Activated CD4-positive, alpha-beta T cell treated with anti-CD3 and anti-CD28 coated beads, Interleukin-2, amount 50 U/mL, for 16 hours (primary cell): ENCODE measurements around the gene DCLK1.
"Not testable (repeated sequence)": the region's sequence is repeated elsewhere in the genome, so short reads cannot be mapped to it uniquely, and the experiment has no call there.

ENCODE experiments used
- DNase-seq: peaks from one replicate; pipeline ENCODE4 v3.0.0-alpha.2; 2020

The DCLK1 gene

DNA sequence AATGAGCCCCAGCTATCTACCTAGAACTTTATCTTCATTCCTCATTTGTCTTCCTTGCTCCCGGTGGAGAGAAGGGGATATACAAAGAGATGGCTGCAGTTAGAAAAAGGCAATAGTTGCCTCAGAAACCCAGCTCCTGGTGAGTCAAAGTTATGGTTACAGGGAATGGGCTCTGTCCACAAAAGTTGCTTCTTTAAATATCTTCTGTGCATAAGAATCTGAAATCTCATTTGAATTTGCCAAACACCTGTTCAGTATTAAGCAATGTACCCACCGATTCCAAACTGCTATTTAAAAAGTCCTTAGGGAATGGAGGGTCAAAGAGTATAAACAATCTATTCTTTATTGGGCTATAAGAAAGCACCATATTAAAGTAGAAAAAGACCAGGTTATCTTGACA, 48.4 kb downstream of the DCLK1 start:
- DNase-seq, result no peak

DNA sequence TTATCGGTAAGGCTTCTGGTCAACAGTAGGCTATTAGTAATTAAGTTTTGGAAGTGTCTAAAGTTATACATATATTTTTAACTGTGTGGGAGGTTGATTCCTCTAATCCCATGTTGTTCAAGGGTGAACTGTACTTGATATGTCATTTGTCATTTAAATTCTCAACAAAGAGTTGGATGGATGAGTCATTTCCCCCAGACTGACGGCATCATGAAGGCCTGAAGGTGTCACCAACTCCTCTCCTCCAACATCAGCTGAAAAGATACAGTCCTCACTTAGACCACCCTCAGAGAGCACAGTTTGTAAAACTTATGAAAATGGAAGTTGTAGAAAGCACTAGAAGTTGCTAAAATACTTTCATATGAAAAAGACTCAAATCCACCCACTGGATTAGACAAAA, 48.8 kb downstream of the DCLK1 start:
- DNase-seq, result no peak

DNA sequence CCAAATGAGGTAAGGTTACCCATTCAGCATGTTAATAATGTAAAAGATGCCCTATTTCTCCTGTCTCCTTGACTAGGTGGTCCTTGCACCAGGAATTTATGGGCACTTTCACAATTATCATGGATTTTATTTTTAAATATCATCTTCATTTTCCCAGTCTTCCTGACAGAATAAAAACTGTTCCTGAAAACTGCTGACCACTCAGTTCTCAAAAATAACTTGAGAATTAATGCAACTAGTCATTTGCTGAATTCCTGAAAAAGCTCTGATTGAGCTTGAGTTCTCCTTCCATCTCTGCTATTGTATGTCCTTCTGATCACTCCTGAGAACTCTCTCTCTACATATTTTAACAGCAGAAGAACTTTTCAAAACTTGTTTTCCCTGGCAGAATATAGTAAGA, 55.0 kb downstream of the DCLK1 start:
- no peak for DNase-seq

DNA sequence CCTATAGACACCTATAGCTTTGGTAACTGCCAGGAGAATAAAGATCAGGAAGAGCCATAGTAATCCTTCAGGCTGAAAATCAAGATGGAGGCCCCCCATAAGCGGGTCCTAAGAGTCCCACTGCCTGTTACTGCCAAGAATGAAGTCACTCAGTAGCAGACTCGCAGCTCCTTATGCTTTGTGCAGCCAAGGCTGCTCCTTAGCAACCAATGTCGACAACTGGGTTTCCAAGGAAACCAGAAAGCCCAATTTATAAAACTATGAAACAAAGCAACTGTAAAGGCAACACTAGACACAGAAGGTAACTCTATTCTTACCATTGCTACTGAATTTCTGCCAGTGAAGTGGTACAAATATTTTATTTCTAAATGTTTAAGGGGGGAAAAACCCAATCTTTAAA, 56.5 kb downstream of the DCLK1 start:
- no peak for DNase-seq

DNA sequence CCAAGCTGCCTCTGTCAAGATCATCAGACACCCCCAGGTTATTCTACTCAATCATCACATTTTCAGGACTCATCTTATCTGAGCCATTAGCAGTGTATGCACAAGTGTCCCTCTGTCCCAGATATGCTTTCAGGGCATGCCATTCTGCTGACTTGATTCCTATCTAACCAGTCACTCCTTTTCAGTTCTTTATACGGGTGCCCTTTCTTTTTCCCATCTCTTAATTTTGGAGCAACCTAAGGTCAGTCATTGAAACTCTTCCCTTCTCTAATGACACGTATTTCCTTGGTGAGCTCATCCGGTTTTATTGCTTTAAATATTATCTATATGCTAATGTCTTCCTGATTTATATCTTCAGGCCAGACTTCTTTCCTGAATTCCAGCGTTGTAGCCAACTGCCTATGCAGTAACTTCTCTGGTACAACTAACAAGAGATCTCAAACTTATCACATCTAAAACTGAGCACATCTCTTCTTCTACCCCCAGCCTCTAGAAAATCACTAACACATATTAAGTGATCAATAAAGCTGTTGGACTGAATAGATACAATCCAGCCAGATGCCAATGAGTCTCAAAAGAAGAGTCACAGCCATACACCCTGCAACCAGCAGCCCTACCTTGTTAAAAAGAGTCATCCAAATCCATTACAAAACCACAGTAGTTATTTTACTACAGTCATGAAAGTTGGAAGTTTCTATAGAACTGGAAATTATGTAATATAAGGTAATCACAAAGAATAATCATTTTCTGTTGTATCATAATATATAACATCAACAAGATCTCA, 58.8 kb downstream of the DCLK1 start:
- no peak for DNase-seq

DNA sequence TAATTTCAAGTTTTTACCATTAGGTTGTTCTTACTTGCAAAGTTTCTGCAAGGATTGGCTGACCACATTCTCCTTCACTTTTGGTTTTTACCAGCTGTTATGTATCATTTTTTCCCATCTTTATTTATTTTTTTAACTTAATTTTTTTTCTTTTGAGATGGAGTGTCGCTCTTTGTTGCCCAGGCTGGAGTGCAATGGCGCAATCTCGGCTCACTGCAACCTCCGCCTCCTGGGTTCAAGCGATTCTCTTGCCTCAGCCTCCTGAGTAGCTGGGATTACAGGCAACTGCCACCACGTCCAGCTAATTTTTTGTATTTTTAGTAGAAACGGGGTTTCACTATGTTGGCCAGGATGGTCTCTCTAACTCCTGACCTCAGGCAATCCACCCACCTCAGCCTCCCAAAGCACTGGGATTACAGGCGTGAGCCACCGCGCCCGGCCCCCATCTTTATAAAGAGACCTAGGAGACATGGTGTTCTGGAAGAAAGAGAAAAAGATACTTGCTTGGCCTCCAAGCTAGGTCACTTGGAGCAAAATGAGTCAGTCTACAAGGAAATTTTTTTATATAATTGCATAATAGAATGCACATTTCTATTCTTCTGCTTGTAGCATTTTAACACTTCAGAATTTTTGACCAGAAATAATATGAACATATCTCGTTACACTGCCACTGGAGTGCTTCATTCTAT, 60.5 kb downstream of the DCLK1 start:
- DNase-seq, result not testable (repeated sequence)

DNA sequence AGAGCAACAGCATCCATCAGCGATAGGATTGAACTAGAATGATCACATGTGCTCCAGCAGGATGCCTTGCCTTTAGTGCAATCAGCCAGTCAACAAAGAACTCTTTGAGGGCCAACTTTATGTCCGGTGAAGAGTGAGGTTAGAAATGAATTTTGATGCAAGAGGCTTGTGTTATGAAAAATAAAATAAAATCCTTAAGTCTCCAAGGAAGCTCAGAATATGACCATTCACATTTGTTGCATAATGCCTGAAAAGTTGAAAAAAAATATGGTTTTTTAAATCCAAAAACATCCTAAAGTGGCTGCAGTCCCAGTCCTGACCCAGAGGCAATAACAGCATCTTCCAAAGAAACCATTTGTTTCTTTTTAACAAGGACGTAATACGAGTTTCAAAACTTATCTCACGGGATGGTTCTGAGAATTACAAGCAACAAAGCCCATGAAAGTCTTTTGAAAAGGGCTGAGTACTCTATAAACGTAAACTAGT, 61.3 kb downstream of the DCLK1 start:
- DNase-seq, result no peak

DNA sequence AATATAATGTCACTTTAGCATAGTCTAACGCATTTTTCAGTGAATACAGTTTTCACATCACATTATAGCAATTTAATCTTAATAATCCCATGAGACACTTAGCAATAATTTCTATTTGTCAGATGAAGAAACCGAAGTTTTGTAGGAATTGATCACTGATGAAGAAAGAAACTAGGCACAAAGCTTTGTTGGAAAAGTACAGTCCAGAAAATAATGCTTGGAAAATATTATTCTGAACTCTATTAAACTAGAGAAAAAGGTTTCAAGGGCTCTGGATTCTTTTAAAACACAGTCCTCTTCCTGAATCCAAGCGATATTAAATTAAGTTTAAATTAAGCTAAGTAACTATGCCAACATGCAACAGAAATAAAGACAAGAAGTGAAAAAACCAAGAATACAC, 62.2 kb downstream of the DCLK1 start:
- DNase-seq, result no peak

DNA sequence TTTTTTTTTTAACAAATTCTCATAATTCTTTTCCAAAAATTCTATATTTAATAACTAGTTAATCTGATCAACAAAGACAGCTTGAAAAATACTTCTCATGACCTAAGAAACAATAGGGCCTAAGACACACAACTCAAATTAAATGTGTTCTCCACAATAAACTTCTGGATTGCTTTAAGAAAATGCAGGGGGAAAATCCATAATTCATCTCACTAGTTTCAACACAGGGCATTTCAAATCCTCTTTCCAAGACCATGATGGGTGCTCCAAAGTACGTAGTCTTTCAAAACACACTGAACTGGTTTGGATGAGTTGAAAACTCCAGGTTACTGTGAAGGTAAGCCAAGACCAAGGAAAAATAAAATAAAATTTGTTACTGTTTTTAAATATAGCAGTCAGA, 62.6 kb downstream of the DCLK1 start:
- no peak for DNase-seq

DNA sequence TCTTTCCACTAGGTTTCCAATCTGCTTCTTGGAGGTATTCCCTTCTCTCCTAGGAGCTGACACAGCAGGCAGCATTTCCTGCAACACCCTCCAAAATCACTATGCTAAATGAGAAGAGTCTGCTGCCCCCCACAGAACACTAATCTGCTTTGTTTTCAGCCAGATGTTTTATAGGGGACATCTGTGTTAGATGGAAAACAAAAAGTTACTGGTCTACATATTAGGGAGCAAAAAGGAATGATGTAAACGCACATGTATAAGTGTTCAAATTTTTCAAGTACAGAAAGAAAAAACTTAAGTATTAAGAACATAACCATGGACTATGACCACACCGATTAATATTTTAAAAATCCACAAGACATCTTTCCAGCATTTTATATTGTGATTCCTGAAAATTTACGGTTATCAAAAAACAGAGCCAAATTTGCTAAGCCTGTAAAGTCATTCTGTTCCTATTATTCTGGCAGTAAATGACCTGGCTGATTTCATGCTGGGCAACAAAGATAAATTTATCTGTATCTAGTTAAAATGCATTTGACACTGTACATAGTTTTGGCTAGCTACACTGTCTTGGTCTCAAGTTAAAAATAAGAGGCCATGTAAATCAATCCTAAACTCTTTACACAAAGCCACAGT, 63.3 kb downstream of the DCLK1 start:
- no peak for DNase-seq

DNA sequence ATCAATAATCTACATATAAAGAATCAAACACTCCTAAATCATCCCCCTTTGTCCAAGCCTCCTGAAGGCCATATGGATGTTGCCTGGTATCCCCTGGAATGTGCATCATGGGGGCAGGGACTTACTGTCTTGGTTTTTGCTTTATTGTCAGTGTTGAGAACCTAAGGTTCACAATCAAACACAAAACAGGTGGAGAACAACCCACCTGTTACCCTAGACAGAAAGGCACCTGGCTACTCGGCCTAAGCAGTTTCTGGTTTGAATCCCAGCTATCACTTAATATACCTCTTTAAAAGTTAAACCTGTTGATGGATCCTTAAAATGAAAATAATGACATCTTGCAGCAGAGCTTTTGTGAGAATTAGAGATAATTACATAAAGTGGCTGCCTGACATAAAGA, 68.9 kb downstream of the DCLK1 start:
- DNase-seq, result no peak

DNA sequence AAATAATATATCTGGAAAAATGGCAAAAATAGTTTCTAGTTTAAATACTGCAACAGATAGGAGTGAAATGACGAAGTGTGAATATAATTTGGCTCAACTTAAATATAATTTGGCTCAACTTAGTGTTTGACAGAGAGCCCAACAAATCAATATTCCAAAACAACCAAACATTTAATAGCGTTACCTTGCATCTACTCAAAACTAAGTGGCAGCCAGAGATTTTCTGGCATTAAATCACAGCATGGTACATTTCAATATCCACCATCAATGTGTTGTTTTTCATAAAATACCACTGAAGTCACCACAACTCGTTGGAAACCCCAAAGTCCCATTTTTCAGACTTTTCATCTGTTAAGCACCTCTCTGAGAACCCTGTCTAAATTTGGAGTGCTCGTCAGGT, 69.6 kb downstream of the DCLK1 start:
- no peak for DNase-seq

DNA sequence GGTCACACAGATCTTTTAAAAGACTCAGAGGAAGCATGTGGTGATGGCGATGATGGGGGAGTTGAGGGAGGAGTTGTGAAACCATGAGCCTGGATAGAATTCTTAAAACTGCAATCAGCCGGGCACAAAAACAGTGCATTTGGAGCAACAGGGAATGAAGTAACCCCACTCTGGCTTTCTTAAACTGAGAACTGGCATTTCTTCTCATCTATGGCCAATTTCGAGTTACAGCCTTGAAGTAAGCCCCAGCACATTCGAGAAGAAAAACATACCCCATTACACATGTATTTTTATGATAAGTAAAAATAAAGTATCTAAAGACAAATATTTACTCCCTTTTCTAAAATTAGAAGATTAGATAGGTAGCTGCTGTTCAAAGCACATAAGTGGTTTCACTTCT, 70.1 kb downstream of the DCLK1 start:
- DNase-seq, result no peak

DNA sequence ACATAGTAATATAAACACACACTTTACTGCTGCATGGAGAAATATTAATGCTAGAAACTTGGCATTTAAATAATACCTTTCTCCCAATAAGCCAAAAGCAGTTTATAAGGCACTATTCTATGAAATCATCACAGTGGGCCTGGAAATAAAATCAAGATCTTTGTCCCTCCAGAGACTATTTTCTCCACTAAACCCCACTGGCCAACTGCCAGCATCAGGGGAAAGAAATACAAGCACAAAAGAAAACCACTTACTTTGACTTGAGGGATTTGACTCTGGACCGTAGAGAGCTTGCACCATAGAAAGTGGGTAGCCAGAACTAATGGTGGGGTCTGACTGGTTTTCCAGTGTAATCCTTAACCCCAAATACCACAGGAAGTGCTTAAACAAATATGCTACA, 71.9 kb downstream of the DCLK1 start:
- no peak for DNase-seq

DNA sequence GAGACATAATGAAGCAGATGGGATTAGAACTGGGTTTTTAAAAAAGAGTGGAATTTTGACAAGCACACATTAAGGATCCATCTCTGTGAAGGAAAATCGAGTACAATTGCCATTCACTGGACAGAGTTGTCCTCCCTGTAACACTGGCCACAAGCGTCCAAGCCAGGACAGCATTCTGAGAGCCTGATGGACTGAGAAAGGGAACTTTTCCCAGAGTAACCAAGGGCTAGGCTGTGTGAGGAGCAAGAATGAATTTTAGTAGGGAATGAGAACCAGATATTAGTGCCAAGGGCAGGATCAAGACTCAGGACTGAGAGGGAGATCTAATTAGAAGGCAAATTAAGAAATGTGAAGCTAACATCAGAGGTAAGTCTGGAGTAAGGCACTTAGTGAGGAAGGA, 73.1 kb downstream of the DCLK1 start:
- DNase-seq, result no peak

DNA sequence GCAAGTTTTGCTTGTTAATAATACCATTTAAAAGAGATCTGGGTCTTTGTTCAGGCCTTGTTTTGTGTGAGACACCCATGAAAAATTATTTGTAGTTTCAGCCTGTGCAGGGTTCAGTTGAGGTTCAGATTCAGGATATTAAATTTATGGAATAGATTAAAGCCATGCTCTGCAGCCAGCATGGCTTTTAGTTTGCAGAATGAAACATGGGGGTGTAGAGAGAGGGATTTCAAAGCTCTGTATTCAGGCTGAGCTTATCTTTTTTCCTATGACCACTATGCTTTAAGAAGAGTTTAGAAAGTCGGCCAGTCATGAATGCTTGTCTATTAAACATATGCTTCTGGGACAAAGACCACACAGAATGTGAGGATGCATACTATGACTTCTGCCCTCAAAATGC, 73.6 kb downstream of the DCLK1 start:
- no peak for DNase-seq

DNA sequence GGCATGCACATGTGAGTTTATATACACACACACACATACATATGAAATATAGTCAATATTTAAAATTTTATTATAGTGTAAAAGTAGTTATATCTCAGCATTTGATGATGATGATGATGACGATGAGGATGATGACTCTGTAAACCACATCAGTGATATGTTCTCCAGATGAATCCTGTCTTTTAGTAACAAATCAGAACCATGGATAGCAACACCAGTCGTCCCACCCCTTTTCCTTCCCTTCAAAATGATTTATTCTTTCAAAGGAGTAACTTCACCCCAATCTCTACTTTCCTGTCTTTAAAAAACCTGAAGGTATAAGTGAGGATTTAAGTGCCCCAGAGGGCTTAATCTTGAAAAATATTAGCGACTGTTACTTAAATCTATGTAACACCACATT, 74.1 kb downstream of the DCLK1 start:
- DNase-seq, result no peak

DNA sequence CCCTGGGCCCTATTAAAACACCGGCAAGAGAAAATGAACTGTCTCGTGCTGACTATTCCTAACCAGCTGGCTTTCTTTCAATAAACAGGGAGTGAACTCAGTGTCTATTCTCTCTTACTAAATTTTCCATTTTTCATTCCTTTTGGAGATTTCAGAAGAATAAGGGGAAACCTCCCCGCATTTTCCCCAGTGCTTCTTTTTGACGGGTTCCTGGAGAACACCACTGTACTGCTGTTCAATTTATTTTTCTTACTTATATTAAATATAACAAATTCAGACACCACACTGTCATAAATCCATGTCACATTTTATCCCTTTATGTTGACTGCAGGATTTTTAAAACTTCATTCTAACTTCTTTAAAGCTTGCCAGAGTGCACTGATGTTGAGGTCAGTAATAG, 75.8 kb downstream of the DCLK1 start:
- DNase-seq, result no peak

DNA sequence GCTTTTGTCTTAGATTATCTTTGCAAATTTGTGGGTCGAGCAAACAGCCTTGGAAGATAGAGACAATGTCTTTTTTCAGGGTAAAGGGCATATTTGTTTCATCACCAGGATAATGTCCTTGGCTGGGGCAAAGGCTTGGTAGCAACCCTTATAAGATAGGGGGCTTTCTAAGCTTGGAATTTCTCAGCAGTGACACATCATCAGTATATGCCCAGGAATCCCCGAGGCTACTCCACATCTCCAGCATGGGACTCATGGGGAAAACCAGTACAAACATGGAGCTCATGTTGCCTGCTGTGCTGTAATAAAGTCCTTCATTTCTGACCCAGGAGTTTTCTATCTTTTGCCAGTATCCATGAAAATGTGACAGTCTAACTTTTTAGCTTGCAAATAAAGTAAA, 77.1 kb downstream of the DCLK1 start:
- no peak for DNase-seq

DNA sequence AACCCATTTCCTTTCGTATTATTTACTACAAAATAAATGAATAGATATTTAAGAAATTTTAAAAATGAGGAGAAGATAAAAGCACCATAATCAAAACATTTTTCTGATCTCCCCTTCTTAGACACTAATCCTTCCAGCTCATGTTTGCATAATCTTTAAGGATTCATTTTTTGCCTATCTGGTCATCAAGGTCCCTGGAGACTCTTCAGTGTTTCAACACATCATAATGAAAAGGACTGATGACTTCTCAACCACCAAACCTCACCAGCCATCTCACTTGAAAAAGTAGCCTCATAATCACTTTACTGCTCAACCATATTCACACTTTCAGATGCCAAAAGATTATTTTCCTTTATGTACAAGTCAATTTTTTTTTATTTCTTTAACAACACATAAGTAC, 80.1 kb downstream of the DCLK1 start:
- no peak for DNase-seq

DNA sequence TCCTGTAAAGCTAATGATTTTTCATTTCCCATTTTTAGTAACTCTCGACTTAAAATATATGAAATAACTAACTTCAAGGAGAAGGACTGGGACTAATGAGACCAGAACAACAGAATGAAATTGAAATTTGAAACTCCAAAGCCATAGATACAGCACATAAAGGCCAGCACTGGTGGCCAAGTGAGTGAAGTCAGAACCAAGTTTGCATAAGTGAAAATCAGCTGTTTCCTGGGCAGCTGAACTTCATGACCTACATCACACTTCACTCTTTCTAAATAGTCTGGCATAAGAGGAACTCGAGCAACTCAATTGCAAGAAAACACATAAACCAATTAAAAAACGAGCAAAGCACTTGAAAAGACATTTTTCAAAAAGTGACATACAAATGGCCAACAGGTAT, 84.5 kb downstream of the DCLK1 start:
- DNase-seq, result no peak

DNA sequence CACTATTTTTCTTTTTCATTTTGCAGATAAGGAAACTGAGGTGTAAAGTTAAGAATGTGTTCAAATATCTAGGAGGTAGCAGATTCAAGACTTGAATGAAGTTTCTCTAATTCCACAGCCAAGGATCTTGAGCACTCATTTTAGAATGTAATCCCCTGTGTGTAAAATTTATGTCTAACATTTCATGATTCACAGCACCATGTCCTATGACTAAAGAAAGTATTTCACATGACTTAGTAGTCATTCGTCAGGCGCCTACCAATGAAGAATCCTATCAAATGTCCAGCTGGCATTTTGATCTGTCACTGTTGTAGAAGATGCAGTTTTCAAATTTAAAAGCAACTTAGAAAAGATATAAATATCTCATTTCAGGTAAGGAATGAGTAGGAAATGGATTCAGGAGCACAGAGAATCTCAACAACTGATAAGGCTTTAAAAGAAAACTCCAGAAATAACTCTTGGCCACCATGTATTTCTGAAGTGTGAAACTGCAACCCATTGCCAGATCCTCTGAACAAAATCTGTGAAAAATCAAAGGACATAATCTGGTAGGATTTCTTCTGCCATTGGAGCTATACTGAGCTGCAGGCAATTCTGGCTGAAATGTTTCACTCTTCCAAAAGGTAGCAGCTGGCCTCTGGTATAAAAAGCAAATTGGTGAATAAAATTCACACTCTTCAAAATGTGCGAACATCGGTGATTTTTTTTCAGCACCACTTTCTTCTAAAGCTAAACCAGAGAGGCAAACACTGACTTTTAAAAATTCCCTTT, 92.2 kb downstream of the DCLK1 start:
- no peak for DNase-seq

DNA sequence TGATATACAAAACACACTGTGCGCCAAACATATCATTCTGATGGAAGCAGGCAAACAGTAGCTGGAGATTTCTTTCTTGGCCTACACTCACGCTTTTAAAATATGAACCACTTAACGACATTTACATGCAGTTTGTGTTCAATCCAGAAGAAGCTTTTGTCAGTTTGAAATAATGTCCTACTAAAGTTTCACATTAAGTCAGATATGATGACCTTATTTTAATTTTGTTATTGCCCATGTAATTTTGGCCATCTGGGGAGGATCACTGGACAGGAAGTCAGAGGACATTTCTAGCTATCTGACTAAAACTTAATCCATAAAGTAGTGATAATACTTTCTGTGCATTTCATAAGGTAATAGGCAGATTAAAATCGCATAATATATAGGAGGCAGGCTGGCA, 98.1 kb downstream of the DCLK1 start:
- no peak for DNase-seq
